Measurements from ENCODE around the gene LRIG1. TPM values are rescaled to one million over a fixed set of nuclear protein-coding genes. Genes with fewer than 3 reads are reported as not detected.

Gene LRIG1
- total RNA-seq, 1 experiment from 2014 or later: 17.2 TPM

DNA sequence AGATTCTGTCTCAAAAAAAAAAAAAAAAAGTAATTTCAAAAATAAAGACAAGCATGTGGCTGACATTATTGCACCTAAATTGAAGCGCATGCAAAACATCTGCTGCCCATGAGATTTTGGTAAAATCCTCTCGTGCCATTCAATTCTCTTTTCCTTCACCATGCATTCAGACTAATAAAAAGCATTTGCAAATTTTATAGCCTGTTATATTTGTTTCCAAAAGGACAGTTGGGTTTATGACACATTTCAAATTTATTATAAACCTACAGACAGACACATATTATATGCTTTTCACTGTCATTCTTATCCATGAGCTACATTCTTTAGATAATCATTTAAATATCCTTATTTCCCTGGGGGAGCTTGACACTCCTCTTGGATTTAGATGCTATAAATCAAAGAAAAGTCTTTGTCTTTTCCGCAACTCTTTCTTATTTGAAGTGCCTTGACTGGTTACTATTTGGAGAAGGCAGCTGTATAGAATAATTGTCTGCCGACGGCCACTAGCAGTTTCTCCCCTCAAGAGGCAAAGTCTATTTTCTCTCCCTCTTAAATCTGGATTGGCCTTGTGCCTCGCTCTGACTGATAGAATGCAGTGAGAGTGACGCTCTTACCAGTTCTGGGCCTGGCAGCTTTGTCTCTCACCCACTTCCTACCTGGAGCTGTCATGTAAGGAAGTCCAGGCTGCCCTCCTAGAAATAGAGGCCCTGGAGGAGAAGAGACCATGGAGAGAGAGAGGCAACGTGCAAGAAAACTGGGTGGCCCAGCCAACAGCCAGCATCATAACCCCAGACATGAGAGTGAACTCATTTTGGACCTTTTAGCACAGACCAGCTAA is 6.8 kb upstream of the LRIG1 start:
- Mint-ChIP-seq H3K27ac (ENCODE audit: low read depth, unreplicated experiment) (no peak overlapping the region), H3K27me3 (ENCODE audit: insufficient read depth, unreplicated experiment) (no peaks in the 10 kb centered on the region), H3K36me3 (ENCODE audit: insufficient read depth, unreplicated experiment) (no peaks in the 10 kb centered on the region), H3K4me1 (ENCODE audit: insufficient read depth, unreplicated experiment) (no peaks in the 10 kb centered on the region), H3K4me3 (ENCODE audit: unreplicated experiment) (no peak overlapping the region), H3K9me3 (ENCODE audit: unreplicated experiment) (no peaks in the 10 kb centered on the region)
- ChIA-PET CTCF (interaction anchor here (0.8 to 1.0 kb wide), 2 partner anchors 100 to 114 kb away, joined by 3 to 4 read pairs; no protein-coding TSS in a partner anchor), POLR2A (interaction anchor here (1.2 kb wide), 1 partner anchor 9 kb away, joined by 6 read pairs; no protein-coding TSS in a partner anchor)
- intact Hi-C loops (cut with micrococcal nuclease): loop anchor here (10.0 kb wide), 1 partner anchor 207 kb away; no protein-coding TSS in a partner anchor
- TF ChIP-seq CTCF (IDR thresholded peaks at IDR 0.05; ENCODE audit: unreplicated experiment): no peak
- no peak for DNase-seq (ENCODE audit: unreplicated experiment)
- no TSS peak for BruUV-seq (replicated peaks)

DNA sequence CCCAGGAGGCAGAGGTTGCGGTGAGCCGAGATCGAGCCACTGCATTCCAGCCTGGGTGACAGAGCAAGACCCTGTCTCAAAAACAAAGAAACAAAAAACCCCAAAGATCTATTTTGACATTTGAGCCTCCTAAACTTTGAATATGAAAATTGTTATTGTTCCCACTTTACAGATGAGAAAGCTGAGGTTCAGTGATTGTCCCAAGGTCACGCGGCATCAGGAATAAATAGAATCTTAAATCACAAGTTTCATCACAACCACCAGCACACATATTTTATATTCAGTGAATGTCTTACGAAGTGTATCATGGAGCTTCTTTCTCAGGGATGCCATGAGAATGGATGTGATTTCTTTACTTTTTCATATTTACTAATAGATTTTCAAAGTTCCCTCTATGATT is 5.3 kb upstream of the LRIG1 start:
- CTCF ChIA-PET: interaction anchor here (0.7 to 1.5 kb wide), 4 partner anchors 12 to 272 kb away, joined by 3 to 5 read pairs (median 3); no protein-coding TSS in a partner anchor
- no peak for DNase-seq (ENCODE audit: unreplicated experiment)
- BruUV-seq (replicated peaks): no TSS peak
- intact Hi-C loops (cut with micrococcal nuclease): loop anchor here (10.0 kb wide), 1 partner anchor 209 kb away; no protein-coding TSS in a partner anchor
- peaks cover 6% of the 10 kb centered on the region for H3K4me1 Mint-ChIP-seq (ENCODE audit: insufficient read depth, unreplicated experiment)
- no peaks in the 10 kb centered on the region for H3K27me3 Mint-ChIP-seq (ENCODE audit: insufficient read depth, unreplicated experiment)
- no peak overlapping the region for H3K4me3 Mint-ChIP-seq (ENCODE audit: unreplicated experiment)
- POLR2A ChIA-PET: interaction anchor here (1.2 kb wide), 1 partner anchor 235 kb away, joined by 3 read pairs; no protein-coding TSS in a partner anchor
- H3K36me3 Mint-ChIP-seq (ENCODE audit: insufficient read depth, unreplicated experiment): no peaks in the 10 kb centered on the region
- no peaks in the 10 kb centered on the region for H3K9me3 Mint-ChIP-seq (ENCODE audit: unreplicated experiment)
- no peak overlapping the region for H3K27ac Mint-ChIP-seq (ENCODE audit: low read depth, unreplicated experiment)
- TF ChIP-seq CTCF (IDR thresholded peaks at IDR 0.05; ENCODE audit: unreplicated experiment): no peak

DNA sequence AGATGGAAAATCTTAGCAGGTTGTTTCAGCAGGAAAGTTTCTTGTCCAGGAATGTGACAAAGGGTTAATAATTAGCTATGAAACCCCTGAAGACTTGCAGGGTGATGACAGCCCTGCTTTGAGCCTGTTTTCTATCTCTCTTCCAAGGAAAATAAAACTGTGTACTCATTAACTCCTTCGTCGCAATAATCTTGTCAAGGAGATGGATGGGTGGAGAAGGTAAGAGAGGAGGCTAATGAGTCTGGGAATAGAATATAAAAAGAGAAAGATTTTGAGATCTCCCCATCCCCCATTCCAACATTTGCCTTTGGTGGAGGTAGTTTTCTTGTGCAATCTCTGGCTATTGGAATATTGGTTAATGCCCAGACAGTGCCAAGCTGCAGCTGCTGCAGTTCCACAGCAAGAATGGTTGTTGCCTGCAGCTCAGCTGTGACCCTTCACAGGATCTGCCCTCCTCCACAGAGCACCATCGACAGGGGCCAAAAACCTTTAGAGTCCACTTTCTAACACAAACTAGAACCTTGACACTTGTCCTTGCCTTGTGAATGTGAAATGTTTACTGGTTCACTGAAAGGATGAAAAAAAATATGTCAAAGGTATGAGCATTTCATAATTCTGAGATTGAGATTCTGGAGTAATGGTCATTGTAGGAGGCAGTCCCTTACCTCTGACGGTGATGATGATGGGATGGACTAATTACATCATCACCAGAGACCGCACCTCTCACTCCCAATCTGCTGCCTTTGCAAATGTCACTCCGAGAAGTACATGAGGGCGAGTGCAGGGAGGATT is 4.2 kb upstream of the LRIG1 start:
- intact Hi-C loops (cut with micrococcal nuclease): loop anchor here (5.0 to 10.0 kb wide), 3 partner anchors 78 to 228 kb away; no protein-coding TSS in a partner anchor
- H3K9me3 Mint-ChIP-seq (ENCODE audit: unreplicated experiment): no peaks in the 10 kb centered on the region
- BruUV-seq (replicated peaks): no TSS peak
- ChIA-PET CTCF (interaction anchor here (0.6 to 1.5 kb wide), 4 partner anchors 14 to 273 kb away, joined by 3 read pairs; no protein-coding TSS in a partner anchor), POLR2A (no interaction called here)
- H3K4me3 Mint-ChIP-seq (ENCODE audit: unreplicated experiment): no peak overlapping the region
- DNase-seq (ENCODE audit: unreplicated experiment): no peak
- no peaks in the 10 kb centered on the region for H3K27me3 Mint-ChIP-seq (ENCODE audit: insufficient read depth, unreplicated experiment)
- no peak for TF ChIP-seq CTCF (IDR thresholded peaks at IDR 0.05; ENCODE audit: unreplicated experiment)
- H3K4me1 Mint-ChIP-seq (ENCODE audit: insufficient read depth, unreplicated experiment): peaks cover 7% of the 10 kb centered on the region
- no peak overlapping the region for H3K27ac Mint-ChIP-seq (ENCODE audit: low read depth, unreplicated experiment)
- no peaks in the 10 kb centered on the region for H3K36me3 Mint-ChIP-seq (ENCODE audit: insufficient read depth, unreplicated experiment)

DNA sequence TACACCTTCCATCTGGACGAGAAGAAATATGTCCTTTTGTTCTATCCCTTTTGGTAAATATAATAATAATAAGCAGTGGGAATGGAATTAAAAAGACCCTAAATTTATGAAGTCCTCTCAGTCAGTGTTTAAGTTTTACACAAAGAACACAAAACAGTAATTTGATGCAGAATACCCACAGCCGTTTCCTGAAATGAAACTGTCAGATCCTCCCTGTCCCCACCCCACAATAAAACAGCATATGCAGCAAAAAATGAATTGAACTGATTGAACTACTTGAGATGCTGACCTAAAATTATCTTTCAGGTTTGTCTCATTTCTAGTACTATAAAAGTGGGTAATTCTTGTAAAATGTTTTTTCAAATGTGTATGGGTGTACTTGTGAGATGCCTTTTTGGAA is 2.2 kb upstream of the LRIG1 start:
- DNase-seq (ENCODE audit: unreplicated experiment): no peak
- CTCF ChIA-PET: no interaction called here
- H3K9me3 Mint-ChIP-seq (ENCODE audit: unreplicated experiment): no peaks in the 10 kb centered on the region
- H3K36me3 Mint-ChIP-seq (ENCODE audit: insufficient read depth, unreplicated experiment): no peaks in the 10 kb centered on the region
- no peak overlapping the region for H3K4me3 Mint-ChIP-seq (ENCODE audit: unreplicated experiment)
- intact Hi-C loops (cut with micrococcal nuclease): loop anchor here (5.0 to 10.0 kb wide), 3 partner anchors 76 to 226 kb away; no protein-coding TSS in a partner anchor
- peaks cover 20% of the 10 kb centered on the region for H3K4me1 Mint-ChIP-seq (ENCODE audit: insufficient read depth, unreplicated experiment)
- POLR2A ChIA-PET: interaction anchor here (0.6 kb wide), 1 partner anchor 75 kb away, joined by 3 read pairs; no protein-coding TSS in a partner anchor
- BruUV-seq (replicated peaks): no TSS peak
- H3K27ac Mint-ChIP-seq (ENCODE audit: low read depth, unreplicated experiment): no peak overlapping the region
- no peak for TF ChIP-seq CTCF (IDR thresholded peaks at IDR 0.05; ENCODE audit: unreplicated experiment)
- H3K27me3 Mint-ChIP-seq (ENCODE audit: insufficient read depth, unreplicated experiment): no peaks in the 10 kb centered on the region

All from MCF 10A (cell line).